HepG2 (cell line): ENCODE results near the gene MGAT4D. TPM values are rescaled to one million over a fixed set of nuclear protein-coding genes. Genes with fewer than 3 reads are reported as not detected.

Experiments used
- ETV6 ChIP-seq: sonication (generic); formaldehyde crosslinking; conservative IDR thresholded peaks from 2 replicates; pipeline ENCODE4 v1.4.0; 2020; ENCODE audit warnings: missing genetic modification reagents
- JDP2 ChIP-seq: sonication (generic); formaldehyde crosslinking; IDR thresholded peaks from 2 replicates; pipeline ENCODE4 v1.8.1; 2022; ENCODE audit warnings: missing genetic modification reagents, borderline replicate concordance
- NCOA5 ChIP-seq: sonication (generic); formaldehyde crosslinking; IDR thresholded peaks from 2 replicates; pipeline ENCODE4 v1.4.0; 2020; ENCODE audit warnings: missing genetic modification reagents
- NFE2L1 ChIP-seq: sonication (generic); formaldehyde crosslinking; IDR thresholded peaks from 2 replicates; pipeline ENCODE4 v1.4.0; 2020; ENCODE audit warnings: missing genetic modification reagents, mild to moderate bottlenecking, borderline replicate concordance
- REL ChIP-seq: sonication (generic); formaldehyde crosslinking; conservative IDR thresholded peaks from 2 replicates; pipeline ENCODE4 v1.8.0; 2022; ENCODE audit warnings: mild to moderate bottlenecking, missing genetic modification reagents, moderate library complexity
- ZNF33B ChIP-seq: sonication (generic); formaldehyde crosslinking; IDR thresholded peaks from 2 replicates; pipeline ENCODE4 v1.5.1; 2020; ENCODE audit warnings: mild to moderate bottlenecking, missing genetic modification reagents
- ZNF572 ChIP-seq: sonication (generic); formaldehyde crosslinking; IDR thresholded peaks from 2 replicates; pipeline ENCODE4 v1.5.1; 2020; ENCODE audit warnings: mild to moderate bottlenecking, missing genetic modification reagents
- polyA plus RNA-seq, 8 experiments: library from polyadenylated mRNA; depleted of rRNA in 3 of 8; stranded (reverse) in 7 of 8; unstranded in 1 of 8; fragments of >200 nt; fragmentation: Illumina TruSeq in 4 of 8; extraction: Trizol in 4 of 8; gene quantifications; 2 replicates each; pipeline versions ENCODE4 v1.2.1 to v1.2.3, GENCODE V29; 2011 to 2016; ENCODE audit warnings: low read depth in 4 of 8, missing spikeins in 1 of 8, mixed read lengths in 1 of 8; ENCODE audit not compliant: insufficient read depth in 1 of 8
- total RNA-seq, 5 experiments: library from RNA; depleted of rRNA; stranded (reverse); fragments of >200 nt; fragmentation: Illumina TruSeq; extraction: Trizol; gene quantifications; 2 replicates each; pipeline ENCODE4 v1.2.3, GENCODE V29; 2016; ENCODE audit warnings: low read depth in 1 of 5
- TF ChIP-seq, protein P1 (sequence below): sonication (generic); formaldehyde crosslinking; IDR thresholded peaks from 2 replicates; pipeline ENCODE4 v1.5.1; 2020; ENCODE audit warnings: mild to moderate bottlenecking, moderate library complexity, missing genetic modification reagents
- TF ChIP-seq, protein P2 (sequence below): sonication (generic); formaldehyde crosslinking; IDR thresholded peaks from 2 replicates; pipeline ENCODE4; 2020; ENCODE audit warnings: missing genetic modification reagents, mild to moderate bottlenecking, borderline replicate concordance
- TF ChIP-seq, protein P3 (sequence below): sonication (generic); formaldehyde crosslinking; IDR thresholded peaks from 2 replicates; pipeline ENCODE4 v1.5.0; 2020; ENCODE audit warnings: mild to moderate bottlenecking, missing genetic modification reagents
- TF ChIP-seq, protein P4 (sequence below): sonication (generic); formaldehyde crosslinking; IDR thresholded peaks from 2 replicates; pipeline ENCODE4 v1.4.0; 2020; ENCODE audit warnings: missing genetic modification reagents
- TF ChIP-seq, protein P5 (sequence below): sonication (generic); formaldehyde crosslinking; IDR thresholded peaks from 2 replicates; pipeline ENCODE4 v1.9.0; 2021; ENCODE audit warnings: mild to moderate bottlenecking, missing genetic modification reagents

MGAT4D gene
- total and polyA plus RNA-seq, 2 of the 13 experiments (the other 11 are each of a cell fraction or from before 2014, with no cell fraction given): not detected

DNA sequence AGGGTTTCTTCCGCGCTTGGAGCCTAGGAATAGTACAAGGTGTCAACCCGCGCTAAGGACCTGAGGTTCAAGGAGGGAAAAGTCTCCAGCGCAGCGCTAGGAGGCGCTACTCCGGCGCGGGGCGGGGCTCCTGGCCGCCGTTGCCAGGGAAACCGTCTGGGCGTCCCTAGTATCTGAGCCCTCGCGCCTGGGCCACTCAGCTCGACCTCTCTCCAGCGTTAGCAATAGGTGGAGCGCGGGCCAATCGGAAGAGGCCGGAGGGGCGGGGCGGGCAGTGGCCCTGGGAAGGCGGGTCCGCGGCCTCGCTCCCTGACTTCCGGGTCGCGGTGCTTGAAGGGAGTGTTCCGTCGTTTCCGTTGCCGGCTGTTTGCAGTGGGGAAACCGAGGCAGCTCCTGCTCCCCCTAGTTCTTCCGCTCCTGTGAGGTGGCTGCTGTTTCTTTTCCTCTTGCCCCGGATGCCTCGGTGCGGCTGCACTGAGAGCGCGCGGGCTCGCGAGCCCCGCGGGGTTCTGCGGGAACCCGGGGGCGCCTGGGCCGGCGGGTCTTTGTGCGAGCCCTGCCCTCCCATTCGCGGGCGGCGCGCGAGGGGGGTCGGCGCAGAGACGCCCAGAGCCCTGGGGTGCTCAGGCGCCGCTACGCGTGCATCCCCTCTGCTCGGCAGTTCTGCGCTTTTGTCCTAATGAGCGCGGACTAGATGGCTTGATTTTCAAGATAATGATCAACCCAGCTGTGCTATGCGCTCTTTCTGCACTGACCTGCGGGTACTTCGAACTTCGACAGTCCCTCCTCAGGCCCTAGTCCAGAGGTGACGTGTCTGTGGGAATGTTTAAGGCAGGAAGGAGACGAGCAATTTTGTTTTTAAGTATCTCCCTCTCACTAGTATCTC lies 26.0 kb upstream of the MGAT4D start, which contains the start of gene ELMOD2 (continued):
- TF ChIP-seq, protein P1, sequence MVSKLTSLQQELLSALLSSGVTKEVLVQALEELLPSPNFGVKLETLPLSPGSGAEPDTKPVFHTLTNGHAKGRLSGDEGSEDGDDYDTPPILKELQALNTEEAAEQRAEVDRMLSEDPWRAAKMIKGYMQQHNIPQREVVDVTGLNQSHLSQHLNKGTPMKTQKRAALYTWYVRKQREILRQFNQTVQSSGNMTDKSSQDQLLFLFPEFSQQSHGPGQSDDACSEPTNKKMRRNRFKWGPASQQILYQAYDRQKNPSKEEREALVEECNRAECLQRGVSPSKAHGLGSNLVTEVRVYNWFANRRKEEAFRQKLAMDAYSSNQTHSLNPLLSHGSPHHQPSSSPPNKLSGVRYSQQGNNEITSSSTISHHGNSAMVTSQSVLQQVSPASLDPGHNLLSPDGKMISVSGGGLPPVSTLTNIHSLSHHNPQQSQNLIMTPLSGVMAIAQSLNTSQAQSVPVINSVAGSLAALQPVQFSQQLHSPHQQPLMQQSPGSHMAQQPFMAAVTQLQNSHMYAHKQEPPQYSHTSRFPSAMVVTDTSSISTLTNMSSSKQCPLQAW (CRISPR knock-in tag): peak; percentile 78
- TF ChIP-seq NCOA5: no peak
- TF ChIP-seq ETV6 (CRISPR knock-in tag): no peak
- 0 out of 2 replicates have a peak, but pooled peaks have one; percentile 56 for TF ChIP-seq REL (CRISPR knock-in tag)
- TF ChIP-seq, protein P2, sequence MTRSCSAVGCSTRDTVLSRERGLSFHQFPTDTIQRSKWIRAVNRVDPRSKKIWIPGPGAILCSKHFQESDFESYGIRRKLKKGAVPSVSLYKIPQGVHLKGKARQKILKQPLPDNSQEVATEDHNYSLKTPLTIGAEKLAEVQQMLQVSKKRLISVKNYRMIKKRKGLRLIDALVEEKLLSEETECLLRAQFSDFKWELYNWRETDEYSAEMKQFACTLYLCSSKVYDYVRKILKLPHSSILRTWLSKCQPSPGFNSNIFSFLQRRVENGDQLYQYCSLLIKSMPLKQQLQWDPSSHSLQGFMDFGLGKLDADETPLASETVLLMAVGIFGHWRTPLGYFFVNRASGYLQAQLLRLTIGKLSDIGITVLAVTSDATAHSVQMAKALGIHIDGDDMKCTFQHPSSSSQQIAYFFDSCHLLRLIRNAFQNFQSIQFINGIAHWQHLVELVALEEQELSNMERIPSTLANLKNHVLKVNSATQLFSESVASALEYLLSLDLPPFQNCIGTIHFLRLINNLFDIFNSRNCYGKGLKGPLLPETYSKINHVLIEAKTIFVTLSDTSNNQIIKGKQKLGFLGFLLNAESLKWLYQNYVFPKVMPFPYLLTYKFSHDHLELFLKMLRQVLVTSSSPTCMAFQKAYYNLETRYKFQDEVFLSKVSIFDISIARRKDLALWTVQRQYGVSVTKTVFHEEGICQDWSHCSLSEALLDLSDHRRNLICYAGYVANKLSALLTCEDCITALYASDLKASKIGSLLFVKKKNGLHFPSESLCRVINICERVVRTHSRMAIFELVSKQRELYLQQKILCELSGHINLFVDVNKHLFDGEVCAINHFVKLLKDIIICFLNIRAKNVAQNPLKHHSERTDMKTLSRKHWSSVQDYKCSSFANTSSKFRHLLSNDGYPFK: peak; percentile 79; the same call in 1 of the 2 replicates
- TF ChIP-seq, protein P3, sequence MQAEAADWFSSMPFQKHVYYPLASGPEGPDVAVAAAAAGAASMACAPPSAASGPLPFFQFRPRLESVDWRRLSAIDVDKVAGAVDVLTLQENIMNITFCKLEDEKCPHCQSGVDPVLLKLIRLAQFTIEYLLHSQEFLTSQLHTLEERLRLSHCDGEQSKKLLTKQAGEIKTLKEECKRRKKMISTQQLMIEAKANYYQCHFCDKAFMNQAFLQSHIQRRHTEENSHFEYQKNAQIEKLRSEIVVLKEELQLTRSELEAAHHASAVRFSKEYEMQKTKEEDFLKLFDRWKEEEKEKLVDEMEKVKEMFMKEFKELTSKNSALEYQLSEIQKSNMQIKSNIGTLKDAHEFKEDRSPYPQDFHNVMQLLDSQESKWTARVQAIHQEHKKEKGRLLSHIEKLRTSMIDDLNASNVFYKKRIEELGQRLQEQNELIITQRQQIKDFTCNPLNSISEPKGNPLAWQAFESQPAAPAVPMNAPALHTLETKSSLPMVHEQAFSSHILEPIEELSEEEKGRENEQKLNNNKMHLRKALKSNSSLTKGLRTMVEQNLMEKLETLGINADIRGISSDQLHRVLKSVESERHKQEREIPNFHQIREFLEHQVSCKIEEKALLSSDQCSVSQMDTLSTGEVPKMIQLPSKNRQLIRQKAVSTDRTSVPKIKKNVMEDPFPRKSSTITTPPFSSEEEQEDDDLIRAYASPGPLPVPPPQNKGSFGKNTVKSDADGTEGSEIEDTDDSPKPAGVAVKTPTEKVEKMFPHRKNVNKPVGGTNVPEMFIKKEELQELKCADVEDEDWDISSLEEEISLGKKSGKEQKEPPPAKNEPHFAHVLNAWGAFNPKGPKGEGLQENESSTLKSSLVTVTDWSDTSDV (CRISPR knock-in tag): no peak
- no peak for TF ChIP-seq JDP2
- TF ChIP-seq, protein P4, sequence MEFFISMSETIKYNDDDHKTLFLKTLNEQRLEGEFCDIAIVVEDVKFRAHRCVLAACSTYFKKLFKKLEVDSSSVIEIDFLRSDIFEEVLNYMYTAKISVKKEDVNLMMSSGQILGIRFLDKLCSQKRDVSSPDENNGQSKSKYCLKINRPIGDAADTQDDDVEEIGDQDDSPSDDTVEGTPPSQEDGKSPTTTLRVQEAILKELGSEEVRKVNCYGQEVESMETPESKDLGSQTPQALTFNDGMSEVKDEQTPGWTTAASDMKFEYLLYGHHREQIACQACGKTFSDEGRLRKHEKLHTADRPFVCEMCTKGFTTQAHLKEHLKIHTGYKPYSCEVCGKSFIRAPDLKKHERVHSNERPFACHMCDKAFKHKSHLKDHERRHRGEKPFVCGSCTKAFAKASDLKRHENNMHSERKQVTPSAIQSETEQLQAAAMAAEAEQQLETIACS (CRISPR knock-in tag): 0 out of 2 replicates have a peak, but pooled peaks have one; percentile 23
- TF ChIP-seq ZNF572 (CRISPR knock-in tag): no peak
- peak; percentile 80; the same call in 1 of the 2 replicates for TF ChIP-seq ZNF33B (CRISPR knock-in tag)
- TF ChIP-seq NFE2L1 (CRISPR knock-in tag): no peak
- TF ChIP-seq, protein P5, sequence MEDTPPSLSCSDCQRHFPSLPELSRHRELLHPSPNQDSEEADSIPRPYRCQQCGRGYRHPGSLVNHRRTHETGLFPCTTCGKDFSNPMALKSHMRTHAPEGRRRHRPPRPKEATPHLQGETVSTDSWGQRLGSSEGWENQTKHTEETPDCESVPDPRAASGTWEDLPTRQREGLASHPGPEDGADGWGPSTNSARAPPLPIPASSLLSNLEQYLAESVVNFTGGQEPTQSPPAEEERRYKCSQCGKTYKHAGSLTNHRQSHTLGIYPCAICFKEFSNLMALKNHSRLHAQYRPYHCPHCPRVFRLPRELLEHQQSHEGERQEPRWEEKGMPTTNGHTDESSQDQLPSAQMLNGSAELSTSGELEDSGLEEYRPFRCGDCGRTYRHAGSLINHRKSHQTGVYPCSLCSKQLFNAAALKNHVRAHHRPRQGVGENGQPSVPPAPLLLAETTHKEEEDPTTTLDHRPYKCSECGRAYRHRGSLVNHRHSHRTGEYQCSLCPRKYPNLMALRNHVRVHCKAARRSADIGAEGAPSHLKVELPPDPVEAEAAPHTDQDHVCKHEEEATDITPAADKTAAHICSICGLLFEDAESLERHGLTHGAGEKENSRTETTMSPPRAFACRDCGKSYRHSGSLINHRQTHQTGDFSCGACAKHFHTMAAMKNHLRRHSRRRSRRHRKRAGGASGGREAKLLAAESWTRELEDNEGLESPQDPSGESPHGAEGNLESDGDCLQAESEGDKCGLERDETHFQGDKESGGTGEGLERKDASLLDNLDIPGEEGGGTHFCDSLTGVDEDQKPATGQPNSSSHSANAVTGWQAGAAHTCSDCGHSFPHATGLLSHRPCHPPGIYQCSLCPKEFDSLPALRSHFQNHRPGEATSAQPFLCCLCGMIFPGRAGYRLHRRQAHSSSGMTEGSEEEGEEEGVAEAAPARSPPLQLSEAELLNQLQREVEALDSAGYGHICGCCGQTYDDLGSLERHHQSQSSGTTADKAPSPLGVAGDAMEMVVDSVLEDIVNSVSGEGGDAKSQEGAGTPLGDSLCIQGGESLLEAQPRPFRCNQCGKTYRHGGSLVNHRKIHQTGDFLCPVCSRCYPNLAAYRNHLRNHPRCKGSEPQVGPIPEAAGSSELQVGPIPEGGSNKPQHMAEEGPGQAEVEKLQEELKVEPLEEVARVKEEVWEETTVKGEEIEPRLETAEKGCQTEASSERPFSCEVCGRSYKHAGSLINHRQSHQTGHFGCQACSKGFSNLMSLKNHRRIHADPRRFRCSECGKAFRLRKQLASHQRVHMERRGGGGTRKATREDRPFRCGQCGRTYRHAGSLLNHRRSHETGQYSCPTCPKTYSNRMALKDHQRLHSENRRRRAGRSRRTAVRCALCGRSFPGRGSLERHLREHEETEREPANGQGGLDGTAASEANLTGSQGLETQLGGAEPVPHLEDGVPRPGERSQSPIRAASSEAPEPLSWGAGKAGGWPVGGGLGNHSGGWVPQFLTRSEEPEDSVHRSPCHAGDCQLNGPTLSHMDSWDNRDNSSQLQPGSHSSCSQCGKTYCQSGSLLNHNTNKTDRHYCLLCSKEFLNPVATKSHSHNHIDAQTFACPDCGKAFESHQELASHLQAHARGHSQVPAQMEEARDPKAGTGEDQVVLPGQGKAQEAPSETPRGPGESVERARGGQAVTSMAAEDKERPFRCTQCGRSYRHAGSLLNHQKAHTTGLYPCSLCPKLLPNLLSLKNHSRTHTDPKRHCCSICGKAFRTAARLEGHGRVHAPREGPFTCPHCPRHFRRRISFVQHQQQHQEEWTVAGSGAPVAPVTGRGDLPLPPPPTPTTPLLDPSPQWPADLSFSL (CRISPR knock-in tag): no peak
